K562 (cell line): ENCODE results near the gene DPEP3. TPM values are rescaled to one million over a fixed set of nuclear protein-coding genes. Genes with fewer than 3 reads are reported as not detected.

Source experiments
- CBFA2T3 ChIP-seq: fragments of 450-650 bp; IDR thresholded peaks from 2 replicates; pipeline ENCODE4 v1.6.1; 2017
- ETV6 ChIP-seq, 3 experiments: fragments of 150-350 bp in 1 of 3; sonication (generic) in 1 of 3; formaldehyde crosslinking in 1 of 3; IDR thresholded peaks; 2 replicates each; pipeline versions ENCODE4 v1.6.1 to v1.8.0; 2014 to 2022; ENCODE audit warnings: borderline replicate concordance in 2 of 3, low read depth in 2 of 3, antibody characterized with exemption in 1 of 3, low read length in 1 of 3, mild to moderate bottlenecking in 1 of 3, missing genetic modification reagents in 1 of 3
- GATA2 ChIP-seq: sonication (generic); formaldehyde crosslinking; IDR thresholded peaks from 2 replicates; pipeline ENCODE4 v1.4.0; 2020; ENCODE audit warnings: mild to moderate bottlenecking, missing genetic modification reagents
- HDGF ChIP-seq: fragments of 450-650 bp; IDR thresholded peaks from 2 replicates; pipeline ENCODE4 v1.6.1; 2016
- KAT8 ChIP-seq: fragments of 450-650 bp; IDR thresholded peaks from 2 replicates; pipeline ENCODE4 v1.6.1; 2016; ENCODE audit warnings: low read depth, mild to moderate bottlenecking
- NFE2L1 ChIP-seq: fragments of 450-650 bp; IDR thresholded peaks from 2 replicates; pipeline ENCODE4 v1.6.1; 2016; ENCODE audit warnings: missing genetic modification characterization, low read depth, mild to moderate bottlenecking, missing compliant biosample characterization, moderate library complexity, borderline replicate concordance
- NR4A1 ChIP-seq, 2 experiments: fragments of 250-450 bp in 1 of 2; fragments of 450-650 bp in 1 of 2; sonication (Bioruptor Pico) in 1 of 2; IDR thresholded peaks; 2 replicates each; pipeline versions ENCODE4 v1.4.0 to v1.6.1; 2016 to 2020; ENCODE audit warnings: mild to moderate bottlenecking in 2 of 2, missing compliant biosample characterization in 1 of 2, missing genetic modification characterization in 1 of 2, moderate library complexity in 1 of 2
- TAF9B ChIP-seq: fragments of 450-650 bp; IDR thresholded peaks from 2 replicates; pipeline ENCODE4 v1.6.1; 2018; ENCODE audit warnings: mild to moderate bottlenecking; ENCODE audit not compliant: partially characterized antibody
- XRCC3 ChIP-seq: fragments of 450-650 bp; IDR thresholded peaks from 2 replicates; pipeline ENCODE4 v1.6.1; 2017; ENCODE audit warnings: mild to moderate bottlenecking, moderate library complexity
- ZNF324 ChIP-seq: fragments of 250-450 bp; sonication (Bioruptor Pico); IDR thresholded peaks from 2 replicates; pipeline ENCODE4 v1.4.0; 2020; ENCODE audit warnings: mild to moderate bottlenecking
- ZNF354B ChIP-seq: fragments of 250-450 bp; sonication (Bioruptor Pico); IDR thresholded peaks from 2 replicates; pipeline ENCODE4 v1.4.0; 2020
- ZNF785 ChIP-seq: fragments of 250-450 bp; sonication (Bioruptor Pico); IDR thresholded peaks from 2 replicates; pipeline ENCODE4 v1.4.0; 2020; ENCODE audit warnings: mild to moderate bottlenecking
- polyA plus RNA-seq, 8 experiments: library from polyadenylated mRNA; depleted of rRNA in 4 of 8; stranded (reverse) in 5 of 8; unstranded in 3 of 8; fragments of >200 nt; fragmentation: Nextera tagmentation in 2 of 8; fragmentation: Illumina TruSeq in 1 of 8; extraction: Ambion mirVana in 2 of 8; extraction: Trizol in 1 of 8; gene quantifications; 2 replicates each; pipeline versions ENCODE4 v1.2.1 to v1.2.3, GENCODE V29; 2011 to 2014; ENCODE audit warnings: inconsistent platforms in 1 of 8, missing spikeins in 1 of 8
- total RNA-seq, 7 experiments: library from RNA; depleted of rRNA in 6 of 7; stranded (reverse); fragments of >200 nt in 6 of 7; fragmentation: Illumina TruSeq in 2 of 7; extraction: Trizol in 2 of 7; gene quantifications; 2 replicates each; pipeline versions ENCODE4 v1.2.1 to v1.2.3, GENCODE V29; 2011 to 2021; ENCODE audit warnings: low replicate concordance in 1 of 7
- TF ChIP-seq, protein P1 (sequence below): fragments of 450-650 bp; formaldehyde crosslinking; IDR thresholded peaks from 2 replicates; pipeline ENCODE4 v1.4.0; 2020; ENCODE audit warnings: mild to moderate bottlenecking
- TF ChIP-seq, protein P2 (sequence below): fragments of 450-650 bp; IDR thresholded peaks from 2 replicates; pipeline ENCODE4 v1.6.1; 2016; ENCODE audit warnings: low read depth
- TF ChIP-seq, protein P3 (sequence below): fragments of 150-350 bp; conservative IDR thresholded peaks from 2 replicates; pipeline ENCODE4 v1.6.1; 2014; ENCODE audit warnings: low read length

The DPEP3 gene
- total and polyA plus RNA-seq, 9 of the 15 experiments (the other 6 are each of a cell fraction or from before 2014, with no cell fraction given): not detected

DNA sequence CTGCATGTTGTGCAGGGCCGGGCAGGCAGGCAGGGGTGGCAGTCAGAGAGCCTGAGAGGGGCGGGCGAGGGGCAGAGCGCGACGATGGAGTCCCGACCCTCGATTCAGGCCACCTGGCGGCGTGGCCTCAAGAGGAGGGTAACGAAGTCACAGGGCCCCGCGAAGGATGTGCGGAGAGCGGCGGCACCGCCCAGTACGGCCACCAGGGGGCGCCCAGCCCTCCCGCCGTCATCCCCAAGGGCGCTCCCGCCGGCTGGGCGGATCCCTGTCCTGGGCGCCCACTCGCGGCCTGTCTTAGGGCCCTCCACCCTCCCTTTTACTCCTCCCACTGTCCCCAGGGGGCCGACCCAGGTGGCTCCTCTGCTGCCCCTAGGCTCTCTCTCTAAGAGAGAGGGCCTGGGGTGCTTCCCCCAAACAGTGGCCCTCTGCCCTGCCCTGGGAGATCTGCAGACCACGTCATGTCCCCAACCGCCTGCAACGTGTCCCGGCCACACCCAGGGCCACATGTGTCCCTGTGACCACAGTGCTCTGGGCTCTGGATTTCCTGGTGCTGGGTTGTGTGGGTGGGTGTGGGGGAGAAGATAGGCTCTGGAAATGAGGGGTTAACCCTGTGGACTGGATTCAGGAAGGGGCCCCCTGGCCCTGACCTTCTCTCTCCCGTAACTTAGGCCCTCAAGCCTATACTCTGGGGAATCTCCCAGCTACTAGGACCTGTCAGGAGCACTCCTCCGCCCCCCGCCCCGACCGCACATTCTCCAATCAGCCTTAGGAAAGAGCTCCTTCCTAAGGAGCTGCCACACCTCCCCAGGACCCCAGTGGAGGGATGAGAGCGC is 13.1 kb upstream of the DPEP3 start (continued):
- TF ChIP-seq, protein P1, sequence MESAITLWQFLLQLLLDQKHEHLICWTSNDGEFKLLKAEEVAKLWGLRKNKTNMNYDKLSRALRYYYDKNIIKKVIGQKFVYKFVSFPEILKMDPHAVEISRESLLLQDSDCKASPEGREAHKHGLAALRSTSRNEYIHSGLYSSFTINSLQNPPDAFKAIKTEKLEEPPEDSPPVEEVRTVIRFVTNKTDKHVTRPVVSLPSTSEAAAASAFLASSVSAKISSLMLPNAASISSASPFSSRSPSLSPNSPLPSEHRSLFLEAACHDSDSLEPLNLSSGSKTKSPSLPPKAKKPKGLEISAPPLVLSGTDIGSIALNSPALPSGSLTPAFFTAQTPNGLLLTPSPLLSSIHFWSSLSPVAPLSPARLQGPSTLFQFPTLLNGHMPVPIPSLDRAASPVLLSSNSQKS (CRISPR knock-in tag): 0 out of 2 replicates have a peak, but pooled peaks have one; percentile 27
- TF ChIP-seq ETV6 (IDR thresholded peaks at IDR 0.05; ENCODE audit: borderline replicate concordance in 1 of 2, low read depth in 2 of 2, low read length in 1 of 2): no peak
- no peak for TF ChIP-seq ETV6 (CRISPR knock-in tag; IDR thresholded peaks at IDR 0.05; ENCODE audit: borderline replicate concordance)
- no peak for TF ChIP-seq HDGF
- 0 out of 2 replicates have a peak, but pooled peaks have one; percentile 10 for TF ChIP-seq CBFA2T3
- TF ChIP-seq ZNF785 (CRISPR knock-in tag): no peak
- TF ChIP-seq, protein P2, sequence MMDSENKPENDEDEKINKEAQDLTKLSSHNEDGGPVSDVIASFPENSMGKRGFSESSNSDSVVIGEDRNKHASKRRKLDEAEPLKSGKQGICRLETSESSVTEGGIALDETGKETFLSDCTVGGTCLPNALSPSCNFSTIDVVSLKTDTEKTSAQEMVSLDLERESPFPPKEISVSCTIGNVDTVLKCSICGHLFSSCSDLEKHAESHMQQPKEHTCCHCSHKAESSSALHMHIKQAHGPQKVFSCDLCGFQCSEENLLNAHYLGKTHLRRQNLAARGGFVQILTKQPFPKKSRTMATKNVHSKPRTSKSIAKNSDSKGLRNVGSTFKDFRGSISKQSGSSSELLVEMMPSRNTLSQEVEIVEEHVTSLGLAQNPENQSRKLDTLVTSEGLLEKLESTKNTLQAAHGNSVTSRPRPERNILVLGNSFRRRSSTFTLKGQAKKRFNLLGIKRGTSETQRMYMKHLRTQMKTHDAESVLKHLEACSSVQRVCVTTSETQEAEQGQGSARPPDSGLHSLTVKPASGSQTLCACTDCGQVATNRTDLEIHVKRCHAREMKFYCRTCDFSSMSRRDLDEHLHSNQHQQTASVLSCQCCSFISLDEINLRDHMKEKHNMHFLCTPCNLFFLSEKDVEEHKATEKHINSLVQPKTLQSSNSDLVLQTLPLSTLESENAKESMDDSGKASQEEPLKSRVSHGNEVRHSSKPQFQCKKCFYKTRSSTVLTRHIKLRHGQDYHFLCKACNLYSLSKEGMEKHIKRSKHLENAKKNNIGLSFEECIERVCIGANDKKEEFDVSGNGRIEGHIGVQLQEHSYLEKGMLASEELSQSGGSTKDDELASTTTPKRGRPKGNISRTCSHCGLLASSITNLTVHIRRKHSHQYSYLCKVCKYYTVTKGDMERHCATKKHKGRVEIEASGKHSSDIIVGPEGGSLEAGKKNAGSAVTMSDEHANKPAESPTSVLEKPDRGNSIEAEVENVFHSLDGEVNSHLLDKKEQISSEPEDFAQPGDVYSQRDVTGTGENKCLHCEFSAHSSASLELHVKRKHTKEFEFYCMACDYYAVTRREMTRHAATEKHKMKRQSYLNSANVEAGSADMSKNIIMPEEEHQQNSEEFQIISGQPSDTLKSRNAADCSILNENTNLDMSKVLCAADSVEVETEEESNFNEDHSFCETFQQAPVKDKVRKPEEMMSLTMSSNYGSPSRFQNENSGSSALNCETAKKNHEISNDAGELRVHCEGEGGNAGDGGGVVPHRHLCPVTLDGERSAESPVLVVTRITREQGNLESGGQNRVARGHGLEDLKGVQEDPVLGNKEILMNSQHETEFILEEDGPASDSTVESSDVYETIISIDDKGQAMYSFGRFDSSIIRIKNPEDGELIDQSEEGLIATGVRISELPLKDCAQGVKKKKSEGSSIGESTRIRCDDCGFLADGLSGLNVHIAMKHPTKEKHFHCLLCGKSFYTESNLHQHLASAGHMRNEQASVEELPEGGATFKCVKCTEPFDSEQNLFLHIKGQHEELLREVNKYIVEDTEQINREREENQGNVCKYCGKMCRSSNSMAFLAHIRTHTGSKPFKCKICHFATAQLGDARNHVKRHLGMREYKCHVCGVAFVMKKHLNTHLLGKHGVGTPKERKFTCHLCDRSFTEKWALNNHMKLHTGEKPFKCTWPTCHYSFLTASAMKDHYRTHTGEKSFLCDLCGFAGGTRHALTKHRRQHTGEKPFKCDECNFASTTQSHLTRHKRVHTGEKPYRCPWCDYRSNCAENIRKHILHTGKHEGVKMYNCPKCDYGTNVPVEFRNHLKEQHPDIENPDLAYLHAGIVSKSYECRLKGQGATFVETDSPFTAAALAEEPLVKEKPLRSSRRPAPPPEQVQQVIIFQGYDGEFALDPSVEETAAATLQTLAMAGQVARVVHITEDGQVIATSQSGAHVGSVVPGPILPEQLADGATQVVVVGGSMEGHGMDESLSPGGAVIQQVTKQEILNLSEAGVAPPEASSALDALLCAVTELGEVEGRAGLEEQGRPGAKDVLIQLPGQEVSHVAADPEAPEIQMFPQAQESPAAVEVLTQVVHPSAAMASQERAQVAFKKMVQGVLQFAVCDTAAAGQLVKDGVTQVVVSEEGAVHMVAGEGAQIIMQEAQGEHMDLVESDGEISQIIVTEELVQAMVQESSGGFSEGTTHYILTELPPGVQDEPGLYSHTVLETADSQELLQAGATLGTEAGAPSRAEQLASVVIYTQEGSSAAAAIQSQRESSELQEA: peak; percentile 39; the same call in 1 of the 2 replicates
- TF ChIP-seq ZNF324 (CRISPR knock-in tag): no peak
- no peak for TF ChIP-seq GATA2 (CRISPR knock-in tag)
- no peak for TF ChIP-seq XRCC3
- no peak for TF ChIP-seq NR4A1 (CRISPR knock-in tag; IDR thresholded peaks at IDR 0.05)
- TF ChIP-seq NR4A1 (tag; IDR thresholded peaks at IDR 0.05): peak; percentile 76; the same call in 1 of the 2 replicates
- TF ChIP-seq ZNF354B: no peak
- no peak for TF ChIP-seq KAT8
- TF ChIP-seq, protein P3, sequence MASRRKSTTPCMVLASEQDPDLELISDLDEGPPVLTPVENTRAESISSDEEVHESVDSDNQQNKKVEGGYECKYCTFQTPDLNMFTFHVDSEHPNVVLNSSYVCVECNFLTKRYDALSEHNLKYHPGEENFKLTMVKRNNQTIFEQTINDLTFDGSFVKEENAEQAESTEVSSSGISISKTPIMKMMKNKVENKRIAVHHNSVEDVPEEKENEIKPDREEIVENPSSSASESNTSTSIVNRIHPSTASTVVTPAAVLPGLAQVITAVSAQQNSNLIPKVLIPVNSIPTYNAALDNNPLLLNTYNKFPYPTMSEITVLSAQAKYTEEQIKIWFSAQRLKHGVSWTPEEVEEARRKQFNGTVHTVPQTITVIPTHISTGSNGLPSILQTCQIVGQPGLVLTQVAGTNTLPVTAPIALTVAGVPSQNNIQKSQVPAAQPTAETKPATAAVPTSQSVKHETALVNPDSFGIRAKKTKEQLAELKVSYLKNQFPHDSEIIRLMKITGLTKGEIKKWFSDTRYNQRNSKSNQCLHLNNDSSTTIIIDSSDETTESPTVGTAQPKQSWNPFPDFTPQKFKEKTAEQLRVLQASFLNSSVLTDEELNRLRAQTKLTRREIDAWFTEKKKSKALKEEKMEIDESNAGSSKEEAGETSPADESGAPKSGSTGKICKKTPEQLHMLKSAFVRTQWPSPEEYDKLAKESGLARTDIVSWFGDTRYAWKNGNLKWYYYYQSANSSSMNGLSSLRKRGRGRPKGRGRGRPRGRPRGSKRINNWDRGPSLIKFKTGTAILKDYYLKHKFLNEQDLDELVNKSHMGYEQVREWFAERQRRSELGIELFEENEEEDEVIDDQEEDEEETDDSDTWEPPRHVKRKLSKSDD: no peak
- TF ChIP-seq NFE2L1 (tag): no peak
- TF ChIP-seq TAF9B: no peak
